GM12864 (cell line): ENCODE results near the gene NIPA2.

Source experiments
- DNase-seq: peaks from one replicate; pipeline ENCODE4 v3.0.0-alpha.2; 2011; ENCODE audit warnings: low read depth
- H3K4me3 ChIP-seq: 2 replicates; pipeline ENCODE4 v1.5.1; 2011; ENCODE audit warnings: mild to moderate bottlenecking, low read depth, low read length, control low read depth
- TF ChIP-seq, protein P1 (sequence below): IDR thresholded peaks from 2 replicates; pipeline ENCODE4 v1.5.1; 2011; ENCODE audit warnings: low read depth, mild to moderate bottlenecking, moderate library complexity, low read length, control low read depth, inconsistent platforms; ENCODE audit errors: missing control alignments

The NIPA2 gene

DNA sequence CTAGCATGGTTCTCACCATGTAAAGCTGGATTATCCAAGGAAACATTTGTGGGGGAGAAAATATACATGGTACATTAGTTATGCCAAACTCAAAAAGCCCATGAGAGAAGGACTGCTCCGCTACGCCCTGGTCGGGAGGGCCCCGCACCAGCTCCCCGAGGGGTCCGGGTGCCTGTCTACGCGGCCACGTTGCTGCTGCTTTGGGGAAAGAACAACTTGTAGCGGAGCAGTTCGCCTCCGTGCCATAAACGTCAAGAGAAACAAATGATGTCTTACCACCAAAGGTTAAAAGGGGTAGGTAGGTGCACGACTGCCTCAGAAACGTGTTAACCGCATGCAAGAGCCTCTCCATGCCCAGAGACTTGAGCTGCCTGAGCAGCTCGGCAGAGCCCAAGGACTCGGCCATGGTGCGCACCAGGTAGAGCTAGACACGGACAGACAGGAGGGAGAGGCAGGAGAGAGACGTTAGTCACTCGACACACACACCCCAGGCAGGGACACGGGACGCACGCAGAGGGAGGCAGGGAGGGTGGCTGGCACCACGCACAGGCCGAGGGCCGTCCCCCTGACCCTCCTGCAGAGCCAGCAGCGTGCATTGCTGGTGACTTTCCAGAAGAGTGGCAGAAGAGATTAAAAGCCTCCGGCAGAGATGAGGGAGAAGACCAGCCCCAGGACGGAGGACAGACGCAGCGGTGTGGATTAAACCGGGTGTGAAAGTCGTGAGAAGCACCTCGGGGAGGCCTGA lies 78.3 kb downstream of the NIPA2 start:
- TF ChIP-seq, protein P1, sequence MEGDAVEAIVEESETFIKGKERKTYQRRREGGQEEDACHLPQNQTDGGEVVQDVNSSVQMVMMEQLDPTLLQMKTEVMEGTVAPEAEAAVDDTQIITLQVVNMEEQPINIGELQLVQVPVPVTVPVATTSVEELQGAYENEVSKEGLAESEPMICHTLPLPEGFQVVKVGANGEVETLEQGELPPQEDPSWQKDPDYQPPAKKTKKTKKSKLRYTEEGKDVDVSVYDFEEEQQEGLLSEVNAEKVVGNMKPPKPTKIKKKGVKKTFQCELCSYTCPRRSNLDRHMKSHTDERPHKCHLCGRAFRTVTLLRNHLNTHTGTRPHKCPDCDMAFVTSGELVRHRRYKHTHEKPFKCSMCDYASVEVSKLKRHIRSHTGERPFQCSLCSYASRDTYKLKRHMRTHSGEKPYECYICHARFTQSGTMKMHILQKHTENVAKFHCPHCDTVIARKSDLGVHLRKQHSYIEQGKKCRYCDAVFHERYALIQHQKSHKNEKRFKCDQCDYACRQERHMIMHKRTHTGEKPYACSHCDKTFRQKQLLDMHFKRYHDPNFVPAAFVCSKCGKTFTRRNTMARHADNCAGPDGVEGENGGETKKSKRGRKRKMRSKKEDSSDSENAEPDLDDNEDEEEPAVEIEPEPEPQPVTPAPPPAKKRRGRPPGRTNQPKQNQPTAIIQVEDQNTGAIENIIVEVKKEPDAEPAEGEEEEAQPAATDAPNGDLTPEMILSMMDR = no peak
- H3K4me3 ChIP-seq = no peak overlapping the region
- no peak for DNase-seq

DNA sequence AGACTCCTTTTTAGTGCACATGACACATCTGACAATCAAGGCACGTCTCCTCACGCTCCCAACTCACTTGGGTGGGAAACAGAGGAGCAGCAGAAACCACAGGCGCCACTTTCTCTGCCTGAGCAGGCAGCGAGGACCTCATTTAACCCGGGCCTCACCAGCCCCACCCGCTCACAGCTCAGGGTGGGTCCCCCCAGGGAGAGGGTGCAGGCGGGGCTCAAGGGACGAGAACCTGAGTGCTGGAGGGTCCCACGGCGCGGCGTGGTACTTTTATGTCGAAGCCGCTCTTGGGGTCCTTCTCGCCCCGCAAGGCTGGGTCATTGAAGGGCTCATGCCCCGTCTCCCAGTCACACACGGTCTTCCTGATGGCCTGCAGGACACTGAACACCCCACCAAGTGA lies 79.1 kb downstream of the NIPA2 start:
- H3K4me3 ChIP-seq = no peak overlapping the region
- TF ChIP-seq, protein P1 = no peak
- no peak for DNase-seq
